HepG2 (cell line): ENCODE results near the gene ING5. TPM values are rescaled to one million over a fixed set of nuclear protein-coding genes. Genes with fewer than 3 reads are reported as not detected.

Experiments used
- BRF2 ChIP-seq: sonication (generic); formaldehyde crosslinking; IDR thresholded peaks from 2 replicates; pipeline ENCODE4 v1.8.1; 2022; ENCODE audit warnings: mild to moderate bottlenecking, missing genetic modification reagents
- ETV5 ChIP-seq: IDR thresholded peaks from 2 replicates; pipeline ENCODE4 v1.6.1; 2018; ENCODE audit warnings: missing biosample characterization, missing genetic modification reagents, inconsistent platforms, borderline replicate concordance
- HOXA7 ChIP-seq: sonication (generic); formaldehyde crosslinking; IDR thresholded peaks from 2 replicates; pipeline ENCODE4 v1.8.1; 2022; ENCODE audit warnings: mild to moderate bottlenecking, missing genetic modification reagents, moderate library complexity
- IRF2 ChIP-seq: IDR thresholded peaks from 2 replicates; pipeline ENCODE4 v1.6.1; 2018; ENCODE audit warnings: missing genetic modification reagents, missing compliant biosample characterization
- KDM4B ChIP-seq: sonication (generic); formaldehyde crosslinking; IDR thresholded peaks from 2 replicates; pipeline ENCODE4 v1.4.0; 2020; ENCODE audit warnings: missing genetic modification reagents
- MED1 ChIP-seq: sonication (generic); formaldehyde crosslinking; IDR thresholded peaks from 2 replicates; pipeline ENCODE4 v1.4.0; 2020; ENCODE audit warnings: missing genetic modification reagents
- NR3C1 ChIP-seq: sonication (generic); formaldehyde crosslinking; IDR thresholded peaks from 2 replicates; pipeline ENCODE4 v1.4.0; 2020; ENCODE audit warnings: missing genetic modification reagents
- PHF8 ChIP-seq: sonication (generic); formaldehyde crosslinking; IDR thresholded peaks from 2 replicates; pipeline ENCODE4 v1.5.0; 2020; ENCODE audit warnings: missing genetic modification reagents
- RNF2 ChIP-seq: fragments of 450-650 bp; conservative IDR thresholded peaks from 2 replicates; pipeline ENCODE4 v1.6.1; 2016; ENCODE audit warnings: low read depth
- SAFB2 ChIP-seq: sonication (generic); formaldehyde crosslinking; IDR thresholded peaks from 2 replicates; pipeline ENCODE4 v1.5.1; 2020; ENCODE audit warnings: missing genetic modification reagents, low read depth, mild to moderate bottlenecking, borderline replicate concordance
- SIN3A ChIP-seq: IDR thresholded peaks from 2 replicates; pipeline ENCODE4 v1.6.1; 2011; ENCODE audit warnings: low read depth, mild to moderate bottlenecking, control low read depth, low read length, borderline replicate concordance
- SOX6 ChIP-seq, 2 experiments: fragments of 450-650 bp in 1 of 2; sonication (generic) in 1 of 2; formaldehyde crosslinking in 1 of 2; IDR thresholded peaks; 2 replicates each; pipeline versions ENCODE4 v1.4.0 to v1.6.1; 2017 to 2020; ENCODE audit warnings: antibody characterized with exemption in 1 of 2, mild to moderate bottlenecking in 1 of 2, missing genetic modification reagents in 1 of 2
- SPEN ChIP-seq: sonication (generic); formaldehyde crosslinking; IDR thresholded peaks from 2 replicates; pipeline ENCODE4 v1.5.1; 2020; ENCODE audit warnings: low read depth, mild to moderate bottlenecking, missing genetic modification reagents
- SRY ChIP-seq: sonication (generic); formaldehyde crosslinking; IDR thresholded peaks from 2 replicates; pipeline ENCODE4 v1.8.0; 2022; ENCODE audit warnings: mild to moderate bottlenecking, missing genetic modification reagents
- THYN1 ChIP-seq: sonication (generic); formaldehyde crosslinking; IDR thresholded peaks from 2 replicates; pipeline ENCODE4 v1.8.1; 2023; ENCODE audit warnings: low read depth, mild to moderate bottlenecking, moderate library complexity, missing genetic modification reagents, borderline replicate concordance
- ZBTB38 ChIP-seq: sonication (generic); formaldehyde crosslinking; IDR thresholded peaks from 2 replicates; pipeline ENCODE4 v1.5.1; 2020; ENCODE audit warnings: mild to moderate bottlenecking, missing genetic modification reagents
- ZFAT ChIP-seq: sonication (generic); formaldehyde crosslinking; conservative IDR thresholded peaks from 2 replicates; pipeline ENCODE4 v1.8.1; 2023; ENCODE audit warnings: missing genetic modification reagents, inconsistent platforms
- ZNF263 ChIP-seq: sonication (generic); formaldehyde crosslinking; IDR thresholded peaks from 2 replicates; pipeline ENCODE4 v1.4.0; 2020; ENCODE audit warnings: missing genetic modification reagents
- ZNF292 ChIP-seq: sonication (generic); formaldehyde crosslinking; IDR thresholded peaks from 2 replicates; pipeline ENCODE4 v1.8.1; 2022; ENCODE audit warnings: mild to moderate bottlenecking, low read depth, missing genetic modification reagents, borderline replicate concordance
- ZNF326 ChIP-seq: sonication (generic); formaldehyde crosslinking; IDR thresholded peaks from 2 replicates; pipeline ENCODE4 v1.4.0; 2020; ENCODE audit warnings: missing genetic modification reagents, borderline replicate concordance
- ZNF552 ChIP-seq: sonication (generic); formaldehyde crosslinking; IDR thresholded peaks from 2 replicates; pipeline ENCODE4 v1.9.0; 2022; ENCODE audit warnings: missing genetic modification reagents, mild to moderate bottlenecking, borderline replicate concordance
- ZNF572 ChIP-seq: sonication (generic); formaldehyde crosslinking; IDR thresholded peaks from 2 replicates; pipeline ENCODE4 v1.5.1; 2020; ENCODE audit warnings: mild to moderate bottlenecking, missing genetic modification reagents
- ZNF713 ChIP-seq: sonication (generic); formaldehyde crosslinking; IDR thresholded peaks from 2 replicates; pipeline ENCODE4 v1.4.0; 2020; ENCODE audit warnings: mild to moderate bottlenecking, missing genetic modification reagents
- ZNF883 ChIP-seq: sonication (generic); formaldehyde crosslinking; IDR thresholded peaks from 2 replicates; pipeline ENCODE4 v1.5.1; 2020; ENCODE audit warnings: mild to moderate bottlenecking, missing genetic modification reagents; ENCODE audit errors: not compliant biosample characterization
- ZSCAN31 ChIP-seq: sonication (generic); formaldehyde crosslinking; IDR thresholded peaks from 2 replicates; pipeline ENCODE4 v1.5.0; 2020; ENCODE audit warnings: low read depth, mild to moderate bottlenecking, missing genetic modification reagents
- polyA plus RNA-seq, 8 experiments: library from polyadenylated mRNA; depleted of rRNA in 3 of 8; stranded (reverse) in 7 of 8; unstranded in 1 of 8; fragments of >200 nt; fragmentation: Illumina TruSeq in 4 of 8; extraction: Trizol in 4 of 8; gene quantifications; 2 replicates each; pipeline versions ENCODE4 v1.2.1 to v1.2.3, GENCODE V29; 2011 to 2016; ENCODE audit warnings: low read depth in 4 of 8, missing spikeins in 1 of 8, mixed read lengths in 1 of 8; ENCODE audit not compliant: insufficient read depth in 1 of 8
- total RNA-seq, 5 experiments: library from RNA; depleted of rRNA; stranded (reverse); fragments of >200 nt; fragmentation: Illumina TruSeq; extraction: Trizol; gene quantifications; 2 replicates each; pipeline ENCODE4 v1.2.3, GENCODE V29; 2016; ENCODE audit warnings: low read depth in 1 of 5
- TF ChIP-seq, protein P1 (sequence below): sonication (generic); formaldehyde crosslinking; IDR thresholded peaks from 2 replicates; pipeline ENCODE4 v1.4.0; 2020; ENCODE audit warnings: missing genetic modification reagents
- TF ChIP-seq, protein P2 (sequence below): sonication (generic); formaldehyde crosslinking; IDR thresholded peaks from 2 replicates; pipeline ENCODE4 v1.5.1; 2020; ENCODE audit warnings: missing genetic modification reagents, mild to moderate bottlenecking, borderline replicate concordance

The ING5 gene
- total and polyA plus RNA-seq, 2 of the 13 experiments (the other 11 are each of a cell fraction or from before 2014, with no cell fraction given), result 61.9 to 71.9 TPM

DNA sequence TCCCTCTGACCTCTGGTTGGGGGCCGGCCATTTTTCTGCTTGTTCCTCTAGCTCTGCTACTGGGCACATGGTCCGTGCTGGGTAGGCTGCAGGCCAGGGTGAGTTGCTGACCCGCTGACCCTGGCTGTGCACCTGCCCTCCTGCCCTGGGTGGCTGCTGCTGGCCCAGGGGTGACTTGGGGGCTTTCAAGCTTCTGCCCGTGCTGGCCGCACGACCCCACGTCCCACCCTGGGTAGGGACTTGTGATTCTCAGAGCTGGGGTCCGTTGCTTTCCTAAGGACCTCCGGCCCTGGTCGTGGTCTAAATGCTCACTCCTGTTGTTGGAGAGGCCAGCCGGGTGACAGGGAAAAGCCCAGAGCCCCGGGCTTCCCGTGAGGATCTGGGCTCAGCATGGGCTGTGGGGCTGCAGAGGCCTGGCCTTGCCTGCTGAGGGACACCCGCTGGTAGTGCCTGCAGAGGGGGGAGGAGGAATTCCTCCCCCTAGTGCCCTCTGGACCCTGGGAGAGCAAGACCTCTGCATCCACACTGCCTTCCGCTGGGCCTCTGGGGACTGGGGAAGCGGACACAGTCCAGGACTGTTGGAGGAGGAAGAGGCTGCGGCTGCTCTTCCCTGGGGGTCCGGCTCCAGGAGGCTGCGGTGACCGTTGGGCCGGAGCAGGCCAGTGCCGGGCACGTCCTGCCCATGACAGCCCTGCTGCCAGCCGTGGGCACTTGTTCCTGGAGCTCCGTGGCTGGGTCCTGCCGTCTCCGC, 68.5 kb downstream of the ING5 start (continued):
- TF ChIP-seq ZNF552 (CRISPR knock-in tag) (peak; percentile 95), ZSCAN31 (CRISPR knock-in tag) (peak; percentile 90; the same call in 1 of the 2 replicates), ZNF713 (peak; percentile 26; the same call in 1 of the 2 replicates), ZBTB38 (CRISPR knock-in tag) (peak; percentile 88), SIN3A (peak; percentile 90), MED1 (CRISPR knock-in tag) (peak; percentile 96), ZNF572 (CRISPR knock-in tag) (peak; percentile 94; the same call in 1 of the 2 replicates), SAFB2 (no peak; the same call in 1 of the 2 replicates), SPEN (peak; percentile 99), ZNF883 (no peak), SOX6 (IDR thresholded peaks at IDR 0.05) (no peak), SOX6 (CRISPR knock-in tag; IDR thresholded peaks at IDR 0.05) (peak; percentile 76), RNF2 (peak; percentile 46; the same call in 1 of the 2 replicates), HOXA7 (no peak), PHF8 (CRISPR knock-in tag) (peak; percentile 70), THYN1 (CRISPR knock-in tag) (no peak), BRF2 (CRISPR knock-in tag) (no peak), ZFAT (CRISPR knock-in tag) (0 out of 2 replicates have a peak, but pooled peaks have one; percentile 59), ZNF263 (CRISPR knock-in tag) (peak; percentile 90), ZNF292 (CRISPR knock-in tag) (peak; percentile 96; the same call in 1 of the 2 replicates), ZNF326 (CRISPR knock-in tag) (no peak; the same call in 1 of the 2 replicates), SRY (CRISPR knock-in tag) (no peak; the same call in 1 of the 2 replicates), IRF2 (CRISPR knock-in tag) (peak; percentile 97), NR3C1 (CRISPR knock-in tag) (no peak), KDM4B (CRISPR knock-in tag) (peak; percentile 98), ETV5 (CRISPR knock-in tag) (peak; percentile 98)
- TF ChIP-seq, protein P1, sequence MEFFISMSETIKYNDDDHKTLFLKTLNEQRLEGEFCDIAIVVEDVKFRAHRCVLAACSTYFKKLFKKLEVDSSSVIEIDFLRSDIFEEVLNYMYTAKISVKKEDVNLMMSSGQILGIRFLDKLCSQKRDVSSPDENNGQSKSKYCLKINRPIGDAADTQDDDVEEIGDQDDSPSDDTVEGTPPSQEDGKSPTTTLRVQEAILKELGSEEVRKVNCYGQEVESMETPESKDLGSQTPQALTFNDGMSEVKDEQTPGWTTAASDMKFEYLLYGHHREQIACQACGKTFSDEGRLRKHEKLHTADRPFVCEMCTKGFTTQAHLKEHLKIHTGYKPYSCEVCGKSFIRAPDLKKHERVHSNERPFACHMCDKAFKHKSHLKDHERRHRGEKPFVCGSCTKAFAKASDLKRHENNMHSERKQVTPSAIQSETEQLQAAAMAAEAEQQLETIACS (CRISPR knock-in tag), result peak; percentile 54; the same call in 1 of the 2 replicates
- TF ChIP-seq, protein P2, sequence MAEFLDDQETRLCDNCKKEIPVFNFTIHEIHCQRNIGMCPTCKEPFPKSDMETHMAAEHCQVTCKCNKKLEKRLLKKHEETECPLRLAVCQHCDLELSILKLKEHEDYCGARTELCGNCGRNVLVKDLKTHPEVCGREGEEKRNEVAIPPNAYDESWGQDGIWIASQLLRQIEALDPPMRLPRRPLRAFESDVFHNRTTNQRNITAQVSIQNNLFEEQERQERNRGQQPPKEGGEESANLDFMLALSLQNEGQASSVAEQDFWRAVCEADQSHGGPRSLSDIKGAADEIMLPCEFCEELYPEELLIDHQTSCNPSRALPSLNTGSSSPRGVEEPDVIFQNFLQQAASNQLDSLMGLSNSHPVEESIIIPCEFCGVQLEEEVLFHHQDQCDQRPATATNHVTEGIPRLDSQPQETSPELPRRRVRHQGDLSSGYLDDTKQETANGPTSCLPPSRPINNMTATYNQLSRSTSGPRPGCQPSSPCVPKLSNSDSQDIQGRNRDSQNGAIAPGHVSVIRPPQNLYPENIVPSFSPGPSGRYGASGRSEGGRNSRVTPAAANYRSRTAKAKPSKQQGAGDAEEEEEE (CRISPR knock-in tag), result no peak; the same call in 1 of the 2 replicates
